OCI-LY1 (cell line): Measurements from ENCODE around the gene POLR2F.
A peak's percentile ranks its signal among the peaks of the same experiment; 100 is the strongest.

ENCODE experiments used
- H2AFZ ChIP-seq: fragments of 200-600 bp; sonication (generic), shearing (Covaris generic); 2 replicates; pipeline ENCODE4 v1.6.0; 2014; ENCODE audit warnings: antibody characterized with exemption, mild to moderate bottlenecking, low read length
- H3F3A ChIP-seq: fragments of 200-600 bp; sonication (generic), shearing (Covaris generic); 2 replicates; pipeline ENCODE4 v1.6.0; 2014; ENCODE audit warnings: mild to moderate bottlenecking, antibody characterized with exemption, low read length, moderate library complexity; ENCODE audit not compliant: insufficient read depth
- H3K27ac ChIP-seq: fragments of 200-600 bp; sonication (generic); 2 replicates; pipeline ENCODE4 v1.5.1; 2014; ENCODE audit warnings: low read length, mixed run types, mild to moderate bottlenecking, low read depth; ENCODE audit not compliant: poor library complexity, severe bottlenecking
- H3K27me3 ChIP-seq: fragments of 200-600 bp; sonication (generic); 2 replicates; pipeline ENCODE4 v1.6.0; 2014; ENCODE audit warnings: antibody characterized with exemption, mild to moderate bottlenecking, low read length, moderate library complexity; ENCODE audit not compliant: insufficient read depth
- H3K36me3 ChIP-seq: fragments of 200-600 bp; sonication (generic); 2 replicates; pipeline ENCODE4 v1.6.1; 2014; ENCODE audit warnings: mild to moderate bottlenecking, antibody characterized with exemption, low read length, moderate library complexity, mixed read lengths; ENCODE audit not compliant: insufficient read depth
- H3K4me1 ChIP-seq: fragments of 200-600 bp; sonication (generic); 2 replicates; pipeline ENCODE4 v1.5.1; 2014; ENCODE audit warnings: mild to moderate bottlenecking, low read length, moderate library complexity; ENCODE audit not compliant: insufficient read depth, severe bottlenecking
- H3K4me2 ChIP-seq: fragments of 200-600 bp; sonication (generic), shearing (Covaris generic); 2 replicates; pipeline ENCODE4 v1.6.1; 2014; ENCODE audit warnings: low read length
- H3K4me3 ChIP-seq: fragments of 200-600 bp; sonication (generic); 2 replicates; pipeline ENCODE4 v1.5.1; 2014; ENCODE audit warnings: low read length, low read depth, mild to moderate bottlenecking, mixed read lengths; ENCODE audit not compliant: poor library complexity, severe bottlenecking
- H3K79me2 ChIP-seq: fragments of 200-600 bp; shearing (Covaris generic); 2 replicates; pipeline ENCODE4 v1.6.1; 2016; ENCODE audit warnings: mixed run types, low read length, mixed read lengths; ENCODE audit not compliant: insufficient read depth
- H3K9ac ChIP-seq: fragments of 200-600 bp; sonication (generic), shearing (Covaris generic); 2 replicates; pipeline ENCODE4 v1.6.1; 2014; ENCODE audit warnings: mild to moderate bottlenecking, low read length, mixed read lengths
- H3K9me2 ChIP-seq: fragments of 200-600 bp; sonication (generic), shearing (Covaris generic); 2 replicates; pipeline ENCODE4 v1.6.1; 2014; ENCODE audit warnings: low read depth, mild to moderate bottlenecking, low read length, mixed read lengths
- H3K9me3 ChIP-seq: fragments of 200-600 bp; shearing (Covaris generic); 2 replicates; pipeline ENCODE4 v1.6.1; 2014; ENCODE audit warnings: low read length, mixed read lengths
- H4K20me1 ChIP-seq: fragments of 200-600 bp; sonication (generic), shearing (Covaris generic); 2 replicates; pipeline ENCODE4 v1.6.0; 2016; ENCODE audit warnings: mild to moderate bottlenecking, low read length; ENCODE audit not compliant: insufficient read depth
- EZH2 ChIP-seq: fragments of 200-600 bp; sonication (generic), shearing (Covaris generic); IDR thresholded peaks from 2 replicates; pipeline ENCODE4 v1.8.0; 2017; ENCODE audit warnings: borderline replicate concordance, mixed run types, mild to moderate bottlenecking, antibody characterized with exemption, low read length, moderate library complexity, mixed read lengths
- TF ChIP-seq, protein P1 (sequence below): fragments of 200-600 bp; sonication (generic), shearing (Covaris generic); IDR thresholded peaks from 2 replicates; pipeline ENCODE4 v1.5.1; 2017; ENCODE audit warnings: mild to moderate bottlenecking, antibody characterized with exemption, low read length, moderate library complexity, mixed read lengths

The POLR2F gene

DNA sequence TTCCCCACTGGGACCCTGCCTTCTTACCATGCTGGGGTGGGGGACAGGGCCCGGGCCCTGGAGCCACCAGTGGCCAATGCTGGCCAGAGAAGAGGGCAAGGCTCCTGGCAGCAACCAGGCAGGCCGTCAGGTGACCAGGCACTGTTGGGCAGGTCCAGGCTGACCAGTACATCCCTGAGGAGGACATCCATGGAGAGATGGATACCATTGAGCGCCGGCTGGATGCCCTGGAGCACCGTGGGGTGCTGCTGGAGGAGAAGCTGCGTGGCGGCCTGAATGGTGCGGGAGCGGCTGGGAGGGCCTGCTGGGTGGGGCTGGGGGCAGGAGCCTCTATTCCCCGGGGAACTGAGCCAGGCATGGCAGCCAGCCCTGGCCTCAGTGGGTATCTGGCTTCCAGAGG, 21.1 kb upstream of the POLR2F start:
- no peaks in the 10 kb centered on the region for H3K4me1 ChIP-seq
- H4K20me1 ChIP-seq: no peaks in the 10 kb centered on the region
- no peak for TF ChIP-seq EZH2
- TF ChIP-seq, protein P1, sequence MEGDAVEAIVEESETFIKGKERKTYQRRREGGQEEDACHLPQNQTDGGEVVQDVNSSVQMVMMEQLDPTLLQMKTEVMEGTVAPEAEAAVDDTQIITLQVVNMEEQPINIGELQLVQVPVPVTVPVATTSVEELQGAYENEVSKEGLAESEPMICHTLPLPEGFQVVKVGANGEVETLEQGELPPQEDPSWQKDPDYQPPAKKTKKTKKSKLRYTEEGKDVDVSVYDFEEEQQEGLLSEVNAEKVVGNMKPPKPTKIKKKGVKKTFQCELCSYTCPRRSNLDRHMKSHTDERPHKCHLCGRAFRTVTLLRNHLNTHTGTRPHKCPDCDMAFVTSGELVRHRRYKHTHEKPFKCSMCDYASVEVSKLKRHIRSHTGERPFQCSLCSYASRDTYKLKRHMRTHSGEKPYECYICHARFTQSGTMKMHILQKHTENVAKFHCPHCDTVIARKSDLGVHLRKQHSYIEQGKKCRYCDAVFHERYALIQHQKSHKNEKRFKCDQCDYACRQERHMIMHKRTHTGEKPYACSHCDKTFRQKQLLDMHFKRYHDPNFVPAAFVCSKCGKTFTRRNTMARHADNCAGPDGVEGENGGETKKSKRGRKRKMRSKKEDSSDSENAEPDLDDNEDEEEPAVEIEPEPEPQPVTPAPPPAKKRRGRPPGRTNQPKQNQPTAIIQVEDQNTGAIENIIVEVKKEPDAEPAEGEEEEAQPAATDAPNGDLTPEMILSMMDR: no peak
- H3K79me2 ChIP-seq: no peaks in the 10 kb centered on the region
- no peak overlapping the region for H3K4me2 ChIP-seq
- H2AFZ ChIP-seq: no peak overlapping the region
- no peaks in the 10 kb centered on the region for H3F3A ChIP-seq
- no peak overlapping the region for H3K27ac ChIP-seq
- no peaks in the 10 kb centered on the region for H3K27me3 ChIP-seq
- H3K36me3 ChIP-seq: peaks cover 19% of the 10 kb centered on the region; the same call in 1 of the 2 replicates
- H3K9me2 ChIP-seq: no peaks in the 10 kb centered on the region
- H3K4me3 ChIP-seq: no peak overlapping the region
- H3K9me3 ChIP-seq: no peaks in the 10 kb centered on the region
- no peak overlapping the region for H3K9ac ChIP-seq

DNA sequence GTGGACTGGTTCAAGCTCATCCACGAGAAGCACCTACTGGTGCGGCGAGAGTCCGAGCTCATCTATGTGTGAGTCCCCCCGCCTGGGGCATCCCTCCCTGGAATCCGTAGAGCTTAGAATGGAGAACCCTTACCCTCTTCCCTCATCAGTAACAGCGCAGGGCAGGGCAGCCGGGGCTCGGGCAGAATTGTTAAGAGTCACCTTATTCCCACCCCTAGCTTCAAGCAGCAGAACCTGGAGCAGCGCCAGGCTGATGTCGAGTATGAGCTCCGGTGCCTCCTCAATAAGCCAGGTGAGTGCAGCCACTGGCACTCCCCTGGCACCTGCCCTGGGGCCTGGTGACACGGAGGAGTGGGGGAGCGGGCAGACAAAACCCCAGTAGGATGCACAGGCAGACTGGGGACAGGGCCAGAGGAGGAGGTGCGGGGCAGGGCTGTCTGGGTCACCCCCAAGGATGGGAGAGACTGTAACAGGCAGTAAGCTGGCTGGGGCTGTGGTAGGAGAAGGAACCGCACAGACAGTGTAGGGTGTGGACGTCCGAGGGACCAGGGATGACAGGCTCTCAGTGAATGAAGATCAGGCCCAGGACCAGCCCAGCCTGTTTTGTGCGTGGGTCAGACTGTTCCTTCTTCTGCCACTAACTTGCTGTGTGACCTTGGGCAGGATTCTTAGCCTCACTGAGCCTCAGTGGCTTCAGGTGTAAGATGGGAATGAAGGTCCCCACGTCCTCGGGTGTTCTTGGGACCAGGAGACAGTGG, 20.5 kb upstream of the POLR2F start:
- Histone ChIP-seq H3F3A (no peaks in the 10 kb centered on the region), H3K79me2 (no peaks in the 10 kb centered on the region), H3K27me3 (no peaks in the 10 kb centered on the region), H3K36me3 (peaks cover 22% of the 10 kb centered on the region; the same call in 1 of the 2 replicates), H3K9ac (no peak overlapping the region), H3K4me2 (no peak overlapping the region), H3K9me2 (no peaks in the 10 kb centered on the region), H2AFZ (no peak overlapping the region), H3K4me3 (no peak overlapping the region), H3K9me3 (no peaks in the 10 kb centered on the region), H3K27ac (no peak overlapping the region), H4K20me1 (no peaks in the 10 kb centered on the region), H3K4me1 (no peaks in the 10 kb centered on the region)
- TF ChIP-seq, protein P1: no peak
- TF ChIP-seq EZH2: no peak

DNA sequence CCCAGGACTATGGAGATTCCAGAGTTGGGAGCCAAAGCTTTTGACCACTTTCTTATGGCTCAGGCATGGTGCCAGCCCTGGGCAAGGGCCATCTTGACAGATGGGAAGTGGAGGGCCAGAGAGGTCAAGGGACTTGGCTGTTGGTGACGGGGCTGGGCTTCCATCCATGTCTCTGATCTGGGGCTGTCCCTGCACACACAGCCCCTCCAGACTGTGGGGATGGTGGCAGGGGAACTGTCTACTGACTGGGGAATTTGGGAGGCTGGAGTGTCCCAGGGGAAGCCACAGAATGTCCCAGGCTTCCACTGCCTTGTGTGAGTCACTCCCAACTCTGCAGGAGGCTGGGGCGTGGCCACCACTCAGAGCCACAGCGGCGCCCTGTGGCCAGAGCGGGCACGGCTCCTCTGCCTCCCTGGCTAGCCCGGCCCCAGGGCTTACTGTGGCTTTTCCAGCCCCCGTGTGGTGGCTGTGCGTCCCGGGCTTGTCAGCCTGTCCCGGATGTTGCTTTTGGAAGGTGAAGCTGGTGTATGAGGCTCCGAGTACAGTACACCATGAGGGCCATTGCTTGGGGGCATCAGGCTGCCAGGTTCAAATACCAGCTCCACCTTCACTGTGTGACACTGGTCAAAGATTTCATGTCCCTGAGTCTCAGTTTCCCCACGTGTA, 19.7 kb upstream of the POLR2F start:
- no peaks in the 10 kb centered on the region for H3K9me3 ChIP-seq
- no peaks in the 10 kb centered on the region for H3K27me3 ChIP-seq
- H3K4me1 ChIP-seq: no peaks in the 10 kb centered on the region
- H3K4me3 ChIP-seq: no peak overlapping the region
- peaks cover 22% of the 10 kb centered on the region; the same call in 1 of the 2 replicates for H3K36me3 ChIP-seq
- H3K79me2 ChIP-seq: no peaks in the 10 kb centered on the region
- TF ChIP-seq, protein P1: peak; percentile 97
- no peak for TF ChIP-seq EZH2
- H4K20me1 ChIP-seq: no peaks in the 10 kb centered on the region
- no peaks in the 10 kb centered on the region for H3K9me2 ChIP-seq
- no peak overlapping the region; the same call in 1 of the 2 replicates for H3K4me2 ChIP-seq
- no peaks in the 10 kb centered on the region for H3F3A ChIP-seq
- no peak overlapping the region for H3K27ac ChIP-seq
- H2AFZ ChIP-seq: no peak overlapping the region
- H3K9ac ChIP-seq: no peak overlapping the region
